K562 (cell line): ENCODE results near the gene DYSF. TPM values are rescaled to one million over a fixed set of nuclear protein-coding genes. Genes with fewer than 3 reads are reported as not detected.

ENCODE experiments used
- ATAC-seq: fragments of 200-7000 bp; cut with Tn5 transposase; 3 replicates; pipeline ENCODE4 v1.9.1; 2020; ENCODE audit warnings: moderate library complexity
- BruUV-seq: library from RNA; stranded (reverse); fragments of 400-500 nt; replicated peaks from 2 replicates; lab custom pipeline; 2021; lab: Mats Ljungman, UMichigan
- CTCF ChIA-PET: fragments of 300-600 bp; formaldehyde crosslinking; extraction: SDS; loops from one replicate; lab custom pipeline; 2021; ENCODE audit warnings: low intra/inter-chr PET ratio; lab: Yijun Ruan, JAX
- POLR2A ChIA-PET: fragments of 300-600, 350-650 bp; sonication (Branson Sonifier 250); formaldehyde crosslinking; extraction: SDS; loops from one replicate; lab custom pipeline; 2021; ENCODE audit warnings: antibody characterized with exemption, inconsistent platforms; lab: Yijun Ruan, JAX
- DNase-seq, 4 experiments: peaks; one replicate each; pipeline versions ENCODE4 v3.0.0 to v3.0.0-alpha.2; 2011 to 2018; ENCODE audit warnings: low spot score in 3 of 4, mixed read lengths in 3 of 4; ENCODE audit errors: extremely low read depth in 1 of 4
- FAIRE-seq: peaks from 2 replicates; lab custom pipeline; 2011; peaks lifted over from hg19 to GRCh38; lab: Jason Lieb, UNC
- H2AFZ ChIP-seq: 2 replicates; pipeline ENCODE4 v1.6.0; 2011; ENCODE audit warnings: low read depth, low read length, control low read depth, inconsistent platforms
- H3K27ac ChIP-seq: fragments of 200-600 bp; 3 replicates; pipeline ENCODE4 v1.8.0; 2011; ENCODE audit warnings: low read depth, mild to moderate bottlenecking, control low read depth, inconsistent platforms, low read length, moderate library complexity, mixed read lengths; ENCODE audit errors: extremely low read depth
- H3K27me3 ChIP-seq, 2 experiments: fragments of 300-600 bp in 1 of 2; 2 replicates in 1 of 2; 3 replicates in 1 of 2; pipeline versions ENCODE4 v1.6.0 to v1.8.0; 2011; ENCODE audit warnings: inconsistent platforms in 2 of 2, low read length in 2 of 2, mild to moderate bottlenecking in 1 of 2, mixed read lengths in 1 of 2, moderate library complexity in 1 of 2; ENCODE audit not compliant: control insufficient read depth in 2 of 2, insufficient read depth in 2 of 2
- H3K36me3 ChIP-seq: fragments of 300-600 bp; 3 replicates; pipeline ENCODE4 v1.8.0; 2011; ENCODE audit warnings: mild to moderate bottlenecking, low read length, inconsistent platforms; ENCODE audit not compliant: control insufficient read depth, insufficient read depth
- H3K4me1 ChIP-seq, 2 experiments: fragments of 200-600 bp in 1 of 2; replicated peaks in 1 of 2; 2 replicates in 1 of 2; 3 replicates in 1 of 2; pipeline versions ENCODE4 v1.5.1 to v1.8.0; 2011; ENCODE audit warnings: inconsistent platforms in 2 of 2, low read length in 2 of 2, mild to moderate bottlenecking in 1 of 2, mixed read lengths in 1 of 2, moderate library complexity in 1 of 2; ENCODE audit not compliant: control insufficient read depth in 2 of 2, insufficient read depth in 2 of 2
- H3K4me2 ChIP-seq: 2 replicates; pipeline ENCODE4 v1.6.1; 2011; ENCODE audit warnings: low read length, control low read depth, inconsistent platforms, mixed read lengths; ENCODE audit not compliant: insufficient read depth
- H3K4me3 ChIP-seq: fragments of 200-600 bp; sonication (generic), shearing (Covaris generic); 2 replicates; pipeline ENCODE4 v1.5.1; 2016; ENCODE audit warnings: control low read depth, inconsistent platforms
- H3K79me2 ChIP-seq: fragments of 200-600 bp; 3 replicates; pipeline ENCODE4 v1.8.0; 2011; ENCODE audit warnings: low read length, inconsistent platforms; ENCODE audit not compliant: control insufficient read depth, insufficient read depth
- H3K9ac ChIP-seq, 2 experiments: 2 replicates each; pipeline versions ENCODE4 v1.6.0 to v1.6.1; 2011; ENCODE audit warnings: low read depth in 2 of 2, low read length in 2 of 2, control low read depth in 1 of 2, inconsistent platforms in 1 of 2, mild to moderate bottlenecking in 1 of 2, mixed read lengths in 1 of 2; ENCODE audit not compliant: insufficient read depth in 1 of 2
- H3K9me1 ChIP-seq: one replicate; pipeline ENCODE4 v1.6.0; 2011; ENCODE audit warnings: inconsistent platforms, mild to moderate bottlenecking, low read length, moderate library complexity; ENCODE audit not compliant: control insufficient read depth, insufficient read depth
- H3K9me3 ChIP-seq: replicated peaks from 2 replicates; pipeline ENCODE4 v1.5.1; 2011; ENCODE audit warnings: low read depth, low read length, inconsistent platforms; ENCODE audit not compliant: control insufficient read depth, insufficient read depth
- H4K20me1 ChIP-seq: replicated peaks from 2 replicates; pipeline ENCODE4 v1.6.1; 2011; ENCODE audit warnings: low read length, inconsistent platforms, mixed read lengths; ENCODE audit not compliant: control insufficient read depth, insufficient read depth
- ARID2 ChIP-seq: fragments of 450-650 bp; IDR thresholded peaks from 2 replicates; pipeline ENCODE4 v1.6.1; 2017; ENCODE audit warnings: antibody characterized with exemption, mild to moderate bottlenecking
- HMG20A ChIP-seq: fragments of 450-650 bp; formaldehyde crosslinking; conservative IDR thresholded peaks from 2 replicates; pipeline ENCODE4 v1.4.0; 2020; ENCODE audit warnings: mild to moderate bottlenecking, mixed read lengths
- NFE2L1 ChIP-seq: fragments of 450-650 bp; IDR thresholded peaks from 2 replicates; pipeline ENCODE4 v1.6.1; 2016; ENCODE audit warnings: missing genetic modification characterization, low read depth, mild to moderate bottlenecking, missing compliant biosample characterization, moderate library complexity, borderline replicate concordance
- NR1H2 ChIP-seq: sonication (generic); formaldehyde crosslinking; IDR thresholded peaks from 2 replicates; pipeline ENCODE4 v1.4.0; 2020; ENCODE audit warnings: mild to moderate bottlenecking, missing genetic modification reagents
- SMAD1 ChIP-seq: fragments of 150-350 bp; IDR thresholded peaks from 2 replicates; pipeline ENCODE4 v1.6.1; 2014; ENCODE audit warnings: low read length, low read depth; ENCODE audit not compliant: partially characterized antibody
- WGBS: fragments of 100-300 bp; shearing (Covaris generic); methylation state at CpG from one replicate; pipeline ENCODE4 v1.1.6; 2016; ENCODE audit warnings: low coverage, mixed read lengths; ENCODE audit not compliant: insufficient coverage; ENCODE audit errors: missing lambda C conversion rate; 5-methylcytosine and 5-hydroxymethylcytosine counted together
- in situ Hi-C: fragments of 300-500 bp; cut with MboI; formaldehyde crosslinking; loops from 4 replicates; pipeline ENCODE4 v1.15.0; 2018; ENCODE audit warnings: inconsistent platforms, mixed read lengths
- intact Hi-C: fragments of 100-400 bp; cut with micrococcal nuclease; formaldehyde crosslinking; loops from 2 replicates; pipeline ENCODE4 v1.14.2; 2022
- polyA plus RNA-seq, 8 experiments: library from polyadenylated mRNA; depleted of rRNA in 4 of 8; stranded (reverse) in 5 of 8; unstranded in 3 of 8; fragments of >200 nt; fragmentation: Nextera tagmentation in 2 of 8; fragmentation: Illumina TruSeq in 1 of 8; extraction: Ambion mirVana in 2 of 8; extraction: Trizol in 1 of 8; gene quantifications; 2 replicates each; pipeline versions ENCODE4 v1.2.1 to v1.2.3, GENCODE V29; 2011 to 2014; ENCODE audit warnings: inconsistent platforms in 1 of 8, missing spikeins in 1 of 8
- total RNA-seq, 7 experiments: library from RNA; depleted of rRNA in 6 of 7; stranded (reverse); fragments of >200 nt in 6 of 7; fragmentation: Illumina TruSeq in 2 of 7; extraction: Trizol in 2 of 7; gene quantifications; 2 replicates each; pipeline versions ENCODE4 v1.2.1 to v1.2.3, GENCODE V29; 2011 to 2021; ENCODE audit warnings: low replicate concordance in 1 of 7

DYSF gene
- total and polyA plus RNA-seq, 9 of the 15 experiments (the other 6 are each of a cell fraction or from before 2014, with no cell fraction given): 0.01 to 0.80 (median 0.29) TPM

- Histone ChIP-seq H3K9me1 (no peaks in the 10 kb centered on the region), H3K9me3 (no peaks in the 10 kb centered on the region), H4K20me1 (peaks cover 10% of the 10 kb centered on the region; the same call in 1 of the 2 replicates), H2AFZ (no peak overlapping the region), H3K4me3 (no peak overlapping the region), H3K36me3 (no peaks in the 10 kb centered on the region), H3K4me1 (peaks cover 0 to 4% of the 10 kb centered on the region in 2 experiments; a peak in 1 of 5 replicates), H3K27me3 (peaks cover 31 to 71% of the 10 kb centered on the region in 2 experiments), H3K27ac (no peak overlapping the region), H3K4me2 (no peak overlapping the region), H3K9ac (no peak overlapping the region), H3K79me2 (no peaks in the 10 kb centered on the region)
- in situ Hi-C loops (no loop called here), intact Hi-C loops (no loop called here)
- ChIA-PET POLR2A (interaction anchor here (0.5 to 0.7 kb wide), 2 partner anchors 11 to 13 kb away, joined by 3 to 4 read pairs; no protein-coding TSS in a partner anchor), CTCF (no interaction called here)
- DNase-seq (no peak), ATAC-seq (no peak), FAIRE-seq (no peak)
- 0% methylated on average over 8 of the region's 8 CpGs for WGBS
- no TSS peak for BruUV-seq
- TF ChIP-seq SMAD1 (no peak), HMG20A (CRISPR knock-in tag) (no peak), ARID2 (no peak), NFE2L1 (tag) (no peak), NR1H2 (no peak)
- TF ChIP-seq, all 486 proteins: peak for 0
Observed at GRCh38 chr2:71696381-71696780, 243.0 kb downstream of the DYSF start.
